IMR-90 (cell line): ENCODE data around the gene L3MBTL2. TPM values are rescaled to one million over a fixed set of nuclear protein-coding genes. Genes with fewer than 3 reads are reported as not detected.

ENCODE experiments used
- ATAC-seq: fragments of 200-7000 bp; cut with Tn5 transposase; 2 replicates; pipeline ENCODE4 v1.9.1; 2020; ENCODE audit warnings: low read depth, mild to moderate bottlenecking, moderate library complexity
- BruUV-seq: library from RNA; stranded (reverse); fragments of 400-500 nt; replicated peaks from 2 replicates; lab custom pipeline; 2021; lab: Mats Ljungman, UMichigan
- CTCF ChIA-PET: fragments of 300-600 bp; formaldehyde crosslinking; extraction: SDS; loops from one replicate; lab custom pipeline; 2021; ENCODE audit warnings: antibody characterized with exemption; lab: Yijun Ruan, JAX
- POLR2A ChIA-PET: fragments of 300-600 bp; sonication (Branson Sonifier 250); formaldehyde crosslinking; loops from one replicate; lab custom pipeline; 2022; ENCODE audit warnings: antibody characterized with exemption; ENCODE audit not compliant: unreplicated experiment; lab: Charles Lee
- DNase-seq: peaks from one replicate; pipeline ENCODE4 v3.0.0; 2013
- H2AFZ ChIP-seq: replicated peaks from 2 replicates; pipeline ENCODE3; 2013; ENCODE audit warnings: low read length, mild to moderate bottlenecking; ENCODE audit not compliant: poor library complexity
- H2AK5ac ChIP-seq: 2 replicates; pipeline ENCODE4 v1.6.1; 2013; ENCODE audit warnings: low read depth, low read length, inconsistent platforms
- H2AK9ac ChIP-seq: replicated peaks from 2 replicates; pipeline ENCODE3; 2013; ENCODE audit warnings: mild to moderate bottlenecking, low read depth, low read length, moderate library complexity; ENCODE audit not compliant: poor library complexity
- H2BK120ac ChIP-seq: 2 replicates; pipeline ENCODE4 v1.6.1; 2013; ENCODE audit warnings: low read depth, low read length, inconsistent platforms
- H2BK15ac ChIP-seq: 3 replicates; pipeline ENCODE4 v1.6.1; 2013; ENCODE audit warnings: low read depth, low read length, inconsistent platforms
- H2BK20ac ChIP-seq: 2 replicates; pipeline ENCODE4 v1.6.1; 2013; ENCODE audit warnings: low read depth, mild to moderate bottlenecking, inconsistent platforms, low read length, moderate library complexity
- H2BK5ac ChIP-seq: 2 replicates; pipeline ENCODE4 v1.6.1; 2013; ENCODE audit warnings: mild to moderate bottlenecking, low read depth, low read length, inconsistent platforms; ENCODE audit not compliant: poor library complexity, severe bottlenecking
- H3K14ac ChIP-seq: replicated peaks from 2 replicates; pipeline ENCODE4 v1.6.1; 2013; ENCODE audit warnings: low read depth, low read length, inconsistent platforms
- H3K18ac ChIP-seq: 2 replicates; pipeline ENCODE4 v1.6.1; 2013; ENCODE audit warnings: low read depth, low read length, control low read depth
- H3K23ac ChIP-seq: 2 replicates; pipeline ENCODE4 v1.6.1; 2013; ENCODE audit warnings: low read depth, low read length, inconsistent platforms
- H3K27ac ChIP-seq: 2 replicates; pipeline ENCODE4 v1.5.1; 2013; ENCODE audit warnings: mild to moderate bottlenecking, control low read depth, low read length; ENCODE audit not compliant: insufficient read depth
- H3K27me3 ChIP-seq: 2 replicates; pipeline ENCODE4 v1.6.1; 2013; ENCODE audit warnings: low read length; ENCODE audit not compliant: control insufficient read depth, insufficient read depth
- H3K36me3 ChIP-seq: 2 replicates; pipeline ENCODE4 v1.6.1; 2013; ENCODE audit warnings: low read length, mixed read lengths; ENCODE audit not compliant: control insufficient read depth, insufficient read depth
- H3K4ac ChIP-seq: 2 replicates; pipeline ENCODE4 v1.6.1; 2013; ENCODE audit warnings: low read depth, low read length, inconsistent platforms
- H3K4me1 ChIP-seq: 2 replicates; pipeline ENCODE4 v1.6.1; 2013; ENCODE audit warnings: low read length, mixed read lengths; ENCODE audit not compliant: control insufficient read depth, insufficient read depth
- H3K4me2 ChIP-seq: 2 replicates; pipeline ENCODE4 v1.6.1; 2013; ENCODE audit warnings: low read depth, mild to moderate bottlenecking, control low read depth, low read length, moderate library complexity
- H3K4me3 ChIP-seq: 2 replicates; pipeline ENCODE4 v1.5.1; 2013; ENCODE audit warnings: low read depth, mild to moderate bottlenecking, control low read depth, low read length, moderate library complexity; ENCODE audit not compliant: insufficient read depth
- H3K56ac ChIP-seq: 2 replicates; pipeline ENCODE4 v1.6.1; 2013; ENCODE audit warnings: low read length, inconsistent platforms; ENCODE audit not compliant: insufficient read depth; ENCODE audit errors: extremely low read depth
- H3K79me1 ChIP-seq, 2 experiments: 2 replicates each; pipeline ENCODE4 v1.6.1; 2013; ENCODE audit warnings: low read length in 2 of 2, inconsistent platforms in 1 of 2, low read depth in 1 of 2
- H3K9ac ChIP-seq: 2 replicates; pipeline ENCODE4 v1.6.1; 2013; ENCODE audit warnings: low read depth, low read length, control low read depth
- H3K9me1 ChIP-seq: 2 replicates; pipeline ENCODE4 v1.6.1; 2013; ENCODE audit warnings: low read length, inconsistent platforms; ENCODE audit not compliant: insufficient read depth
- H3K9me3 ChIP-seq: 2 replicates; pipeline ENCODE4 v1.6.1; 2013; ENCODE audit warnings: low read length; ENCODE audit not compliant: control insufficient read depth, insufficient read depth
- H4K20me1 ChIP-seq: 2 replicates; pipeline ENCODE4 v1.6.1; 2013; ENCODE audit warnings: low read length, inconsistent platforms; ENCODE audit not compliant: insufficient read depth
- H4K5ac ChIP-seq: 2 replicates; pipeline ENCODE4 v1.6.1; 2013; ENCODE audit warnings: mild to moderate bottlenecking, low read depth, low read length, control low read depth
- H4K8ac ChIP-seq, 2 experiments: 2 replicates each; pipeline ENCODE4 v1.6.1; 2013; ENCODE audit warnings: low read depth in 2 of 2, low read length in 2 of 2, control low read depth in 1 of 2, inconsistent platforms in 1 of 2
- H4K91ac ChIP-seq: 2 replicates; pipeline ENCODE4 v1.6.1; 2013; ENCODE audit warnings: low read depth, low read length, inconsistent platforms; ENCODE audit not compliant: insufficient read depth
- BHLHE40 ChIP-seq: fragments of 150-350 bp; IDR thresholded peaks from 2 replicates; pipeline ENCODE4 v1.6.1; 2016; ENCODE audit warnings: mild to moderate bottlenecking, low read depth, low read length
- CEBPB ChIP-seq: IDR thresholded peaks from 2 replicates; pipeline ENCODE4 v1.6.1; 2012; ENCODE audit warnings: low read depth, low read length, improper control_type of control experiment
- CHD1 ChIP-seq: IDR thresholded peaks from 2 replicates; pipeline ENCODE4 v1.6.1; 2012; ENCODE audit warnings: low read depth, low read length, improper control_type of control experiment
- CTCF ChIP-seq: conservative IDR thresholded peaks from 2 replicates; pipeline ENCODE4 v1.5.1; 2012; ENCODE audit warnings: mild to moderate bottlenecking, low read depth, low read length, improper control_type of control experiment
- ELK1 ChIP-seq: fragments of 150-350 bp; IDR thresholded peaks from 2 replicates; pipeline ENCODE4 v1.6.1; 2016; ENCODE audit warnings: low read depth, mild to moderate bottlenecking, low read length, moderate library complexity, borderline replicate concordance
- FOS ChIP-seq: fragments of 150-350 bp; IDR thresholded peaks from 2 replicates; pipeline ENCODE4 v1.6.1; 2016; ENCODE audit warnings: low read depth, low read length
- MAFK ChIP-seq: IDR thresholded peaks from 2 replicates; pipeline ENCODE4 v1.6.1; 2012; ENCODE audit warnings: low read depth, low read length, improper control_type of control experiment
- MAZ ChIP-seq: IDR thresholded peaks from 2 replicates; pipeline ENCODE4 v1.6.1; 2012; ENCODE audit warnings: low read depth, mild to moderate bottlenecking, low read length, improper control_type of control experiment, moderate library complexity, borderline replicate concordance
- MXI1 ChIP-seq: IDR thresholded peaks from 2 replicates; pipeline ENCODE4 v1.6.1; 2012; ENCODE audit warnings: low read depth, mild to moderate bottlenecking, low read length, moderate library complexity, borderline replicate concordance
- NFE2L2 ChIP-seq: fragments of 150-350 bp; IDR thresholded peaks from 2 replicates; pipeline ENCODE4 v1.6.1; 2016; ENCODE audit warnings: low read depth, mild to moderate bottlenecking, low read length
- POLR2A ChIP-seq: IDR thresholded peaks from 2 replicates; pipeline ENCODE4 v1.6.1; 2012; ENCODE audit warnings: mild to moderate bottlenecking, low read depth, low read length
- RAD21 ChIP-seq: IDR thresholded peaks from 2 replicates; pipeline ENCODE4 v1.6.1; 2012; ENCODE audit warnings: low read length, improper control_type of control experiment
- RCOR1 ChIP-seq: IDR thresholded peaks from 2 replicates; pipeline ENCODE4 v1.6.1; 2012; ENCODE audit warnings: mild to moderate bottlenecking, low read length, improper control_type of control experiment; ENCODE audit not compliant: insufficient replicate concordance
- RFX5 ChIP-seq: IDR thresholded peaks from 2 replicates; pipeline ENCODE4 v1.8.0; 2012; ENCODE audit warnings: low read depth, mild to moderate bottlenecking, low read length, moderate library complexity
- SMC3 ChIP-seq: fragments of 150-350 bp; IDR thresholded peaks from 2 replicates; pipeline ENCODE4 v1.6.1; 2016; ENCODE audit warnings: low read depth, mild to moderate bottlenecking, antibody characterized with exemption, low read length, moderate library complexity
- USF2 ChIP-seq: fragments of 150-350 bp; IDR thresholded peaks from 2 replicates; pipeline ENCODE4 v1.6.1; 2017; ENCODE audit warnings: mild to moderate bottlenecking, antibody characterized with exemption, low read length, low read depth
- WGBS, 2 experiments: methylation state at CpG; one replicate each; pipeline versions ENCODE4 v1.1.5 to v1.1.7; 2013; ENCODE audit warnings: missing lambda C conversion rate in 2 of 2; ENCODE audit not compliant: insufficient read length in 1 of 2; ENCODE audit errors: extremely low coverage in 2 of 2; 5-methylcytosine and 5-hydroxymethylcytosine counted together
- dilution Hi-C: fragments of 300-500 bp; cut with HindIII; formaldehyde crosslinking; loops from one replicate; pipeline ENCODE4 v1.14.3; 2018; ENCODE audit warnings: low sequenced_read_pairs; ENCODE audit not compliant: unreplicated experiment
- in situ Hi-C: fragments of 300-500 bp; cut with MboI; formaldehyde crosslinking; loops from 3 replicates; pipeline ENCODE4 v1.14.3; 2019; ENCODE audit warnings: low sequenced_read_pairs, inconsistent platforms, mixed read lengths
- intact Hi-C: fragments of 100-400 bp; cut with micrococcal nuclease; formaldehyde crosslinking; loops from 2 replicates; pipeline ENCODE4 v1.10.0; 2022
- polyA plus RNA-seq, 3 experiments: library from polyadenylated mRNA; depleted of rRNA; stranded (reverse); fragments of >200 nt; gene quantifications; 2 replicates each; pipeline ENCODE4 v1.2.3, GENCODE V29; 2012; ENCODE audit warnings: low replicate concordance in 1 of 3
- total RNA-seq: library from RNA; depleted of rRNA; stranded (reverse); fragments of >200 nt; gene quantifications from 2 replicates; pipeline ENCODE4 v1.2.3, GENCODE V29; 2012

L3MBTL2 gene
- total and polyA plus RNA-seq, 2 of the 4 experiments (the other 2 are of a cell fraction) = 20.6 to 25.1 TPM

- Histone ChIP-seq H3K27ac (no peak overlapping the region), H3K4ac (no peak overlapping the region), H3K36me3 (peaks cover 27% of the 10 kb centered on the region), H2AK5ac (no peak overlapping the region), H3K4me1 (peaks cover 7% of the 10 kb centered on the region; the same call in 1 of the 2 replicates), H4K20me1 (peaks cover 17% of the 10 kb centered on the region), H3K79me1 (peaks cover 0 to 11% of the 10 kb centered on the region in 2 experiments; a peak in 1 of 4 replicates), H3K9ac (no peak overlapping the region), H2BK15ac (no peak overlapping the region), H4K5ac (no peak overlapping the region), H3K27me3 (no peaks in the 10 kb centered on the region), H2BK120ac (no peak overlapping the region), H3K9me1 (peaks cover 6% of the 10 kb centered on the region; the same call in 1 of the 2 replicates), H3K56ac (no peak overlapping the region), H4K91ac (no peak overlapping the region), H2BK20ac (no peak overlapping the region), H3K18ac (no peak overlapping the region), H3K14ac (no peak overlapping the region), H4K8ac (no peak overlapping the region), H2AK9ac (peak overlapping the region; percentile 39), H3K4me3 (no peak overlapping the region), H2AFZ (peak overlapping the region; percentile 30), H3K4me2 (no peak overlapping the region), H2BK5ac (no peak overlapping the region), H3K9me3 (no peaks in the 10 kb centered on the region), H3K23ac (no peak overlapping the region)
- POLR2A ChIA-PET = no interaction called here
- 100% methylated on average over 2 of the region's 18 CpGs; no CpG with 5 or more reads in 1 of the 2 experiments for whole genome bisulfite sequencing, 2 experiments
- dilution Hi-C loops (no loop called here), intact Hi-C loops (no loop called here), in situ Hi-C loops (no loop called here)
- no TSS peak for BruUV-seq
- TF ChIP-seq NFE2L2 (no peak), POLR2A (no peak), CTCF (no peak), SMC3 (no peak), ELK1 (no peak), USF2 (no peak), MAFK (no peak), FOS (no peak), RFX5 (no peak), BHLHE40 (no peak), CEBPB (no peak), RAD21 (no peak), MAZ (no peak), RCOR1 (no peak), CHD1 (no peak), MXI1 (no peak)
- CTCF ChIA-PET = no interaction called here
- DNase-seq (no peak), ATAC-seq (no peak)
Measured at GRCh38 chr22:41242396-41243117, 37.4 kb downstream of the L3MBTL2 start.
